Subcutaneous adipose tissue (tissue), 4 donors: ENCODE data around the gene CACNA1A. TPM values are rescaled to one million over a fixed set of nuclear protein-coding genes. Genes with fewer than 3 reads are reported as not detected.

ENCODE experiments used
- CTCF ChIP-seq: fragments of 450-650 bp; IDR thresholded peaks from one replicate; pipeline ENCODE4 v1.5.1; 2016; ENCODE audit warnings: low read depth, mild to moderate bottlenecking, control low read depth, antibody characterized with exemption, moderate library complexity
- total RNA-seq, 4 donors: library from RNA; depleted of rRNA; stranded (reverse); fragments of >200 nt; gene quantifications; one replicate each; pipeline ENCODE4 v1.1.0, GENCODE V29; 2016

Gene CACNA1A
- total RNA-seq, 4 donors from 2014 or later: 0.44 to 3.9 (median 1.2) TPM

- TF ChIP-seq CTCF: no peak
These were observed 78.8 kb downstream of the CACNA1A start for GRCh38 chr19:13427273-13428051.

- TF ChIP-seq CTCF: no peak
These were observed 81.1 kb downstream of the CACNA1A start for GRCh38 chr19:13425151-13425550.

- no peak for TF ChIP-seq CTCF
These were observed 85.5 kb downstream of the CACNA1A start for GRCh38 chr19:13420780-13421179.

- no peak for TF ChIP-seq CTCF
These were observed 89.2 kb downstream of the CACNA1A start for GRCh38 chr19:13417054-13417453.

- TF ChIP-seq CTCF: no peak
These were observed 94.4 kb downstream of the CACNA1A start for GRCh38 chr19:13411899-13412298.

GRCh38 chr19:13410946-13411345 lies 95.3 kb downstream of the CACNA1A start:
- no peak for TF ChIP-seq CTCF

- no peak for TF ChIP-seq CTCF
These were observed 97.3 kb downstream of the CACNA1A start for GRCh38 chr19:13408889-13409518.
